HG03159 (cell line): ENCODE results near the gene TESK2.
A peak's percentile ranks its signal among the peaks of the same experiment; 100 is the strongest.
"Not testable (repeated sequence)": the region's sequence is repeated elsewhere in the genome, so short reads cannot be mapped to it uniquely, and the experiment has no call there.

ENCODE experiments used
- ATAC-seq: cut with Tn5 transposase; IDR thresholded peaks from one replicate; pipeline ENCODE4 v1.9.1; 2021; ENCODE audit warnings: mild to moderate bottlenecking, moderate library complexity; ENCODE audit not compliant: unreplicated experiment

The TESK2 gene

DNA sequence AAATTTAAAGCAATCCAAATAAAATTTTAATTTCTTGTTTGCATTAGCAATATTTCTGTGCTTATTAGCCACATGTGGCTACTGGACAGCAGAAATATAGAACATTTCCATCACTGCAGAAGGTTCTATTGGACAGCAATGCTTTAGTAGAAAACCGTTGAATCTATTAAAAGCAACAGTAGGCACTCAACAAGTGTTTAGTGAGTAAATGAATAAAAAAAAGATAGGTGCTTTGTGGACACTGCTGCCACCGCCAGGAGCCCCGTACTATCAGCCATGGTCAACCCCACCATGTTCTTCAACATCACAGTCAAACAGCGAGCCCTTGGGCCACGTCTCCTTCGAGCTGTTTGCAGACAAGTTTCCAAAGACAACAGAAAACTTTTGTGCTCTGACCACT, 76.2 kb downstream of the TESK2 start:
- no peak for ATAC-seq

DNA sequence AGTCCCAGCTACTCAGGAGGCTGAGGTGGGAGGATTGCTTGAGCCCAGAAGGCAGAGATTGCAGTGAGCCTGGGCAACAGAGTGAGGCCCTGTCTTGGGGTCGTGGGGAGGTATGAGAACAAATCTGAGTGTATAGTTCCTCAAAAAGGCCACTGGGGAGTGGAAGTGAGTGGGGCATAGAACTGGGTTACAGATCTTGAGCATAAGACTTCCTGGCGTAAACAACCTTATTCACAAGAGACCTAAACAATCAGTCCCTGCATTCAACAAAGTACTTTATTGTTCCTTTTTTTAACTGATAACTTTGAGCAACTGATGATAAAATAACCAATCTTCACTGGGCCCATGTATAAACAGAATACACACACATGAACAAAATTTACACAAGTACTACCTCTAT, 78.1 kb downstream of the TESK2 start:
- no peak for ATAC-seq

DNA sequence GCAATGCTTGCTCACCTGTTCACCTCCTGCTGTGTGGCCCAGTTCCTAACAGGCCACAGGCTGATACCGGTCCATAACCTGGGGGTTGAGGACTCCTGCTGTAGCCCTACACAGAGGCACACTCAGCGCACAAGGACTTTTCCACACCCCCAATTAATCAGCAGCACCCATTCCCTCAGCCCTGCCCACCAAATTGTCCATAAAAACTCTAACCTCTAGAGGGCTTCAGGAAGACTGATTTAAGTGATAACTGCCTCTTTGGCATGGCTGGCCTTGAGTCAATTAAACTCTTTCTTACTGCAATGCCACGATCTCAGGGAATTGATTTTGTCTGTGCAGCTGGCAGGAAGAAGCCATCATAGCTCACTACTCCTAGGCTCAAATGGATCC, 79.5 kb downstream of the TESK2 start:
- ATAC-seq = no peak

DNA sequence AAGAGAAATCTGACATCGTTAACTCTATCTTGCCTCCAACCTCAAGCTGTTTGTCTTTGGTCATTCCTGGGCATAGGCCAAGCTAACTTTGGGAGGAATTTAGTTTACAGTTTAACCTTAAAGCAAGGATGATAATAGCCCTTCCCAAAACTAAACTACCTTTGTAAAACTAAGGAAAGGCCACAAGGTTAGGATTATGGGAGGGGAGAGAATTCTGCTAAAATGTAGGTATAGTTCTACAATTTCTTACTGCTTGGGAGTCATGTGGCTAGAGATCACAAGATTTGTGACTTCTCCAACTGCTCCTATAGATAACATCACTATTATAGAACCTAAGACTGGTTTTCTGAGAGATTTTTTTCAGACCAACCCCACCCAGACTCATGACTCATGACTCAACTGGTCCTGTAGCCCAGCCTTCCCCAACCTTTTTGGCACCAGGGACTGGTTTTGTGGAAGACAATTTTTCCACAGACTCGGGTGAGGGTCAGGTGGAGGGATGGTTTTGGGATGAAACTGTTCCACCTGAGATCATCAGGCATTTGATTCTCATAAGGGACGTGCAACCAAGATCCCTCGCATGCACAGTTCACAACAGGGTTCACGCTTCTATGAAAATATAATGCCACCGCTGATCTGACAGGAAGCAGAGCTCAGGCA, 80.0 kb downstream of the TESK2 start:
- no peak for ATAC-seq

DNA sequence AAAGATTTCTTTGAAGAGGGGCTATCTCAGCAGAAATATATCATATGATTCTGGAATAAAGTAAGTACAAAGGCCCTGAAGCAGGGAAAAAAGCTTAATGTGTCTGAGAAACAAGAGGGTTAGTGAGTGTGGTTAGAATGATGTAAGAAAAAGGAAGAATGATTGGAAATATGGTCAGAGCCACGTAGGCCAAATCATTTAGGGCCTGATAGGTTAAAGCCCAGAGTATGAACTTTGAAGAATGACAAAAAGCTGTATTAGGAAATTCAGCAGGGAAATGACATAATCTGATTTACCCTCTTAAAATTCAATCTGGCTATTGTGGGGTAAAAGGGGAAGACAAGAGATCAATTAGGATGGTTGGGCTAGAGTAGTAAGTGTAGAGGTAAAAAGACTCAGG, 81.7 kb downstream of the TESK2 start:
- no peak for ATAC-seq

GRCh38 chr1:45407629-45408287, 83.2 kb downstream of the TESK2 start:
- no peak for ATAC-seq

- ATAC-seq = no peak
These were observed 85.3 kb downstream of the TESK2 start for GRCh38 chr1:45405636-45406035.

DNA sequence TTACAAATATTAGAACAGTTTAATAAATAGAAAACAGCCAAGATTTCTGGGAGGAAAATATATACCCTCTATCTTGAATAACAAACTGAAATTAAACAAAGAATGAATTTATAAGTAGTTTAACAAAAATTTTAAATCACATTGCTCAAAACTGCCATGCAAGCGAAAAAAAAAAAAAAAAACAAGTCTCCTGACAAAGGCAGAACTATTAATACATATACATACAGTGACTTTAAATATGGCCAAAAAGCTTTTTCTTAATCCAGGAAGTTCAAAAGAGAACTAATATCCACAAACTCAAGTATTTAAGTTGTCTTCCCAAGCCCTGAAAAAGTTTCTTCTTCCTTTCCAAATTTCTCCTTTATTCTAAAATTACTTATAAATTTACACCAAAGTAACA, 87.2 kb downstream of the TESK2 start:
- no peak for ATAC-seq

- ATAC-seq = no peak
These were observed 87.7 kb downstream of the TESK2 start for GRCh38 chr1:45403298-45403697.

GRCh38 chr1:45401524-45401923, 89.4 kb downstream of the TESK2 start:
- ATAC-seq = no peak

- no peak for ATAC-seq
These were observed 90.9 kb downstream of the TESK2 start for GRCh38 chr1:45400049-45400448.

DNA sequence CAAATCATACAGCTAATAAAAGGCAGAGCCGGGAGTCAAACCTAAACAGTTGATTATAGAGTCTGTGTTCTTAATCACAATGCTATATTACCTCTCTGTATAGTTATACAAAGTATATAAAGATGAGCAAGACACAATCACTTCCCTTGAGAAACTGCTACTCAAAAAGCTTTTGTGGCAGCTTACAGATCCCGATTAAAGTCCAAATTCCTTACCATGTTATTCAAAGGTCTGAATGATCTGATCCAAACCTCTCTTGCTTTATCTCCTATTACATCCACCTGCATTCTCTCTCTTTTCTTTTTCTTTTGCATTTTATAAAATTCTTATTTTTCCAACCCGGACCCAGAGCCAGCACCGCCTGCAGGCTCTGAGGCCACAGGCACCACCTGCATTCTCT, 93.7 kb downstream of the TESK2 start:
- no peak for ATAC-seq

- ATAC-seq = no peak
These were observed 95.4 kb downstream of the TESK2 start for GRCh38 chr1:45395582-45395981.

DNA sequence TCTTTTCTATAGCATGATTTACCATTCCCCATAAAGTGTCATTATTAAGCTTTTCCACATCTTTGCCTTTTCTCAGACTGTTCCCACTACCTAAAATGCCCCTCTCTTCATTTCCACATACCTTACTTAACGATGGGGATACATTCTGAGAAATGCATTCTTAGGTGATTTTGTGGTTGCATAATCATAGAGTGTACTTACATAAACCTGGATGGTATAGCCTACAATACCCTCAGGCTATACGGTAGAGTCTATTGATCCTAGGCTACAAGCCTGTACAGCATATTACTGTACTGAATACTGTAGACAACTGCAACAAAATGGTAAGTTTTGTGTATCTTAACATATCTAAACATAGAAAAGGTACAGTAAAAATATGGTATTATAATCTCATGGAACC, 95.9 kb downstream of the TESK2 start:
- no peak for ATAC-seq

DNA sequence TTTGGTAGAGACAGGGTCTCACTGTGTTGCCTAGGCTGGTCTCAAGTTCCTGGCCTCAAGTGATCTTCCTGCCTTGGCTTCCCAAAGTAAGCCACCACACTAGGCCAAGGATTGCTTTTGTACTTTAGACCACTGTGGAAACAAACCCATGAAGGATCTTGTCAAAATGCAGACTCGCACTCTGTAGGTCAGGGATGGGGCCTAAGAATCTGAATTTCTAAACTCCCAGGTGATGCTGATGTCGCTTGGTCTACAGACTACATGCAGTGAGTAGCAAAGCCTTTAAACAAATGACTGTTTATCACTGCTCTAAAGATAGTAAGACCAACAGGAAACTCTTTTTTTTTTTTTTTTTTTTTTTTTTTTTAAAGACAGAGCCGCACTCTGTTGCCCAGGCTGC, 96.6 kb downstream of the TESK2 start:
- ATAC-seq = peak; percentile 71

- peak; percentile 83 for ATAC-seq
These were observed 97.2 kb downstream of the TESK2 start for GRCh38 chr1:45393718-45394302.

- ATAC-seq = no peak
These were observed 104.7 kb downstream of the TESK2 start for GRCh38 chr1:45386219-45386618.

GRCh38 chr1:45385302-45385701, 105.7 kb downstream of the TESK2 start:
- no peak for ATAC-seq

DNA sequence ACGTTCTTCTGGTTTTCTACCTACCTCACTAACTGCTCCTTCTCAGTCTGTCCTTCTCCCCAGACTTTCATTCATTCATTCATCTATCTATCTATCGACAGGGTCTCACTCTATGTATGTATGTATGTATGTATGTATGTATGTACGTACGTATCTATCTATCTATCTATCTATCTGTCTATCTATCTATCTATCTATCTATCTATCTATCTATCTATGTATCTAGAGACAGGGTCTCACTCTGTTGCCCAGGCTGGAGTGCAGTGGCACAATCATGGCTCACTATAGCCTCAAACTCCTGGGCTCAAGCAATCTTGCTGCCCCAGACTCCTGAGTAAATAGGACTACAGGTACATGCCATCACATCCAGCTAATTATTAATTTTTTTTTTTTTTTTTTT, 106.8 kb downstream of the TESK2 start:
- not testable (repeated sequence) for ATAC-seq

DNA sequence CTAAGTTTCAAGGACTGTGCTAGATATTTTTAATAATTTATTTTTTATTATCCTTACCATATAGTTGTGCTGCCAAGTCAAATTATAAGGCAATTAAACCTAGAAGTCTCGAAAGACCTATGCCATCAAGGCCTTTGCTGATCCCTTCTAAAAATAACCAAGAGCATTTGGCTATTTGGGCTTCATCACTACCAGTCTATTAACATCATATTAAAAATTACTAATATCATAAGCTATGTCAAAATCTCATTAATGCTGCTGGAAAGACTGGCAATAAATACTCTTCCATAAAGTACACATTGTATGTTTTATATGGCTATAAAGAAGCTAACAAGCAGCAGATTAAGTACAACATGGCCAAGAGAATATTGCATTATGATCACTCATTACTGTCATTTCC, 107.8 kb downstream of the TESK2 start:
- no peak for ATAC-seq

- no peak for ATAC-seq
These were observed 109.7 kb downstream of the TESK2 start for GRCh38 chr1:45381243-45381642.

- ATAC-seq = no peak
These were observed 110.2 kb downstream of the TESK2 start for GRCh38 chr1:45380730-45381129.

DNA sequence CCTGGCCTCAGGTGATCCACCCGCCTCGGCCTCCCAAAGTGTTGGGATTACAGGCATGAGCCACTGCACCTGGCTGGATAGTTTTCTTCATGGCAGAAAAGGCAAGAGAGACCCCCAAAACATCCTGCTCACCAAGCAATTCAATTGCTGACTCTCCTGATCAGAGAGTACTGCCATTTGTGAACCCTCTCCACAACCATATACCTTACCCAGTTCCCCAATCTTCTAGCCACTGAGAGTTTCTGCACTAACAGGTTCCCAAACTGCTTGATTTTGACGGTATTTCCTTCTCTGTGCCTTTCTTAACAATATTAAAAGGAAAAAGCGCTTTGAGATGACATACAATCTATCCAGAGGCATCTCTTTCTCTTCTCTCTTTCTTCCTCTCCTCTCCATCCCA, 110.8 kb downstream of the TESK2 start:
- no peak for ATAC-seq
